Measurements from ENCODE around the gene MGRN1. TPM values are rescaled to one million over a fixed set of nuclear protein-coding genes. Genes with fewer than 3 reads are reported as not detected.

Gene MGRN1
- total and polyA plus RNA-seq, 2 of the 13 experiments (the other 11 are each of a cell fraction or from before 2014, with no cell fraction given), result 11.9 to 12.6 TPM

DNA sequence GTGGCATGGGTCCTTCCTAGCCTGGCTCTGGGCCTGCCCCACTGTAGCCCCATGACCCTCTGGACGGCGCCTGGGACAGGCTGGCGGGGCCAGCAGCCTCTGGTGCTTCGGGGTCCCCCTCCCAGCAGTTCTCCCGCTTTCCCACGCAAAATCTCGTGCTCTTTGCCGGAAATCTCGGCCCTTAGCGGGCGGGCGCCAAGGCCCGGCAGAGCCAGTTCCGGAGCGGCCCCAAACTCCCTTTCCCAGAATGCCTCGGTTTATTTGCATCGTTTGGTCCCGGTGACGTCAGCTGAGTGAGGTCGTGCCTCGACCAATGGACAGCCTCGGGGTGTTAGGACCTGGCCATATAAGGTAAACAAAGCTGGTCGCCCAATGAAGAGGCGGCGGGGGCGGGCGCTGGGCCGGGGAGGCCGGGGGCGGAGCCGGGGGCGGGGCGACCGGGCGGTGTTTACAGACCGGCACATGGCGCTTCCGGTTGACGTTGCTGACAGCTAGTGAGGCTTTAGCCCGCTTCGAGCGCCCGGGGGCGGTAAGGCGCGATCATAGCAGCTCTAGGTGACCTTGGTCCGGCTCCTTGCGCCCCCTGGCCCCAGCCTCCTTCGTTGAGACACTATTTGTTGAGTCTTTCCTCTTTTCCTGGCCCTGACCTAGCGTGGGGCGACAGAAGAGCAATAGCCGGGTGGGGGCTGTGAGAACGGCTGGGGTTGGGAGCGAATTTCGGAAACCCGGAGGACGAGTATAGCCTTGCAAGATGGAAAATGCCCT is 8.4 kb upstream of the MGRN1 start (continued):
- TF ChIP-seq CREB1 (IDR thresholded peaks at IDR 0.05) (peak; percentile 98), CREB1 (CRISPR knock-in tag; IDR thresholded peaks at IDR 0.05) (peak; percentile 97), ZNF703 (CRISPR knock-in tag; IDR thresholded peaks at IDR 0.05; ENCODE audit: borderline replicate concordance) (peak; percentile 38; the same call in 1 of the 2 replicates), ZMYM4 (CRISPR knock-in tag; IDR thresholded peaks at IDR 0.05) (peak; percentile 51; the same call in 1 of the 2 replicates), ZBTB20 (CRISPR knock-in tag; IDR thresholded peaks at IDR 0.05; ENCODE audit: borderline replicate concordance, low read depth) (no peak), ETV5 (CRISPR knock-in tag; IDR thresholded peaks at IDR 0.05; ENCODE audit: borderline replicate concordance) (peak; percentile 93), NCOA1 (CRISPR knock-in tag; IDR thresholded peaks at IDR 0.05) (no peak), MBD4 (IDR thresholded peaks at IDR 0.05; ENCODE audit: borderline replicate concordance, low read length) (no peak), SP1 (IDR thresholded peaks at IDR 0.05) (no peak), SP1 (CRISPR knock-in tag; IDR thresholded peaks at IDR 0.05) (peak; percentile 29; the same call in 1 of the 2 replicates), ZNF282 (IDR thresholded peaks at IDR 0.05; ENCODE audit: partially characterized antibody) (no peak), ZNF263 (CRISPR knock-in tag; IDR thresholded peaks at IDR 0.05) (0 out of 2 replicates have a peak, but pooled peaks have one; percentile 19)
- TF ChIP-seq, protein P1, sequence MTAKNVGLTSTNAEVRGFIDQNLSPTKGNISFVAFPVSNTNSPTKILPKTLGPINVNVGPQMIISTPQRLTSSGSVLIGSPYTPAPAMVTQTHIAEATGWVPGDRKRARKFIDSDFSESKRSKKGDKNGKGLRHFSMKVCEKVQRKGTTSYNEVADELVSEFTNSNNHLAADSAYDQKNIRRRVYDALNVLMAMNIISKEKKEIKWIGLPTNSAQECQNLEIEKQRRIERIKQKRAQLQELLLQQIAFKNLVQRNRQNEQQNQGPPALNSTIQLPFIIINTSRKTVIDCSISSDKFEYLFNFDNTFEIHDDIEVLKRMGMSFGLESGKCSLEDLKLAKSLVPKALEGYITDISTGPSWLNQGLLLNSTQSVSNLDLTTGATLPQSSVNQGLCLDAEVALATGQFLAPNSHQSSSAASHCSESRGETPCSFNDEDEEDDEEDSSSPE (CRISPR knock-in tag; IDR thresholded peaks at IDR 0.05), result peak; percentile 85
- TF ChIP-seq, protein P2, sequence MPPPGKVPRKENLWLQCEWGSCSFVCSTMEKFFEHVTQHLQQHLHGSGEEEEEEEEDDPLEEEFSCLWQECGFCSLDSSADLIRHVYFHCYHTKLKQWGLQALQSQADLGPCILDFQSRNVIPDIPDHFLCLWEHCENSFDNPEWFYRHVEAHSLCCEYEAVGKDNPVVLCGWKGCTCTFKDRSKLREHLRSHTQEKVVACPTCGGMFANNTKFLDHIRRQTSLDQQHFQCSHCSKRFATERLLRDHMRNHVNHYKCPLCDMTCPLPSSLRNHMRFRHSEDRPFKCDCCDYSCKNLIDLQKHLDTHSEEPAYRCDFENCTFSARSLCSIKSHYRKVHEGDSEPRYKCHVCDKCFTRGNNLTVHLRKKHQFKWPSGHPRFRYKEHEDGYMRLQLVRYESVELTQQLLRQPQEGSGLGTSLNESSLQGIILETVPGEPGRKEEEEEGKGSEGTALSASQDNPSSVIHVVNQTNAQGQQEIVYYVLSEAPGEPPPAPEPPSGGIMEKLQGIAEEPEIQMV (CRISPR knock-in tag; IDR thresholded peaks at IDR 0.05; ENCODE audit: low read depth), result no peak
- TF ChIP-seq, protein P3, sequence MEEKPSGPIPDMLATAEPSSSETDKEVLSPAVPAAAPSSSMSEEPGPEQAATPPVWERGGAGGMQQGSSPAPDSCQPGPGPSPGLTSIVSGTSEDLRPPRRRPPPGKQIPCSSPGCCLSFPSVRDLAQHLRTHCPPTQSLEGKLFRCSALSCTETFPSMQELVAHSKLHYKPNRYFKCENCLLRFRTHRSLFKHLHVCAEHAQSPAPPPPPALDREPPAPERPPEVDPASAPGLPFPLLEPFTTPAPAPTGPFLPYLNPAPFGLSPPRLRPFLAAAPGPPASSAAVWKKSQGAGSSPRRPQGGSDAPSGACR (CRISPR knock-in tag; IDR thresholded peaks at IDR 0.05), result 0 out of 2 replicates have a peak, but pooled peaks have one; percentile 73
- TF ChIP-seq, protein P4, sequence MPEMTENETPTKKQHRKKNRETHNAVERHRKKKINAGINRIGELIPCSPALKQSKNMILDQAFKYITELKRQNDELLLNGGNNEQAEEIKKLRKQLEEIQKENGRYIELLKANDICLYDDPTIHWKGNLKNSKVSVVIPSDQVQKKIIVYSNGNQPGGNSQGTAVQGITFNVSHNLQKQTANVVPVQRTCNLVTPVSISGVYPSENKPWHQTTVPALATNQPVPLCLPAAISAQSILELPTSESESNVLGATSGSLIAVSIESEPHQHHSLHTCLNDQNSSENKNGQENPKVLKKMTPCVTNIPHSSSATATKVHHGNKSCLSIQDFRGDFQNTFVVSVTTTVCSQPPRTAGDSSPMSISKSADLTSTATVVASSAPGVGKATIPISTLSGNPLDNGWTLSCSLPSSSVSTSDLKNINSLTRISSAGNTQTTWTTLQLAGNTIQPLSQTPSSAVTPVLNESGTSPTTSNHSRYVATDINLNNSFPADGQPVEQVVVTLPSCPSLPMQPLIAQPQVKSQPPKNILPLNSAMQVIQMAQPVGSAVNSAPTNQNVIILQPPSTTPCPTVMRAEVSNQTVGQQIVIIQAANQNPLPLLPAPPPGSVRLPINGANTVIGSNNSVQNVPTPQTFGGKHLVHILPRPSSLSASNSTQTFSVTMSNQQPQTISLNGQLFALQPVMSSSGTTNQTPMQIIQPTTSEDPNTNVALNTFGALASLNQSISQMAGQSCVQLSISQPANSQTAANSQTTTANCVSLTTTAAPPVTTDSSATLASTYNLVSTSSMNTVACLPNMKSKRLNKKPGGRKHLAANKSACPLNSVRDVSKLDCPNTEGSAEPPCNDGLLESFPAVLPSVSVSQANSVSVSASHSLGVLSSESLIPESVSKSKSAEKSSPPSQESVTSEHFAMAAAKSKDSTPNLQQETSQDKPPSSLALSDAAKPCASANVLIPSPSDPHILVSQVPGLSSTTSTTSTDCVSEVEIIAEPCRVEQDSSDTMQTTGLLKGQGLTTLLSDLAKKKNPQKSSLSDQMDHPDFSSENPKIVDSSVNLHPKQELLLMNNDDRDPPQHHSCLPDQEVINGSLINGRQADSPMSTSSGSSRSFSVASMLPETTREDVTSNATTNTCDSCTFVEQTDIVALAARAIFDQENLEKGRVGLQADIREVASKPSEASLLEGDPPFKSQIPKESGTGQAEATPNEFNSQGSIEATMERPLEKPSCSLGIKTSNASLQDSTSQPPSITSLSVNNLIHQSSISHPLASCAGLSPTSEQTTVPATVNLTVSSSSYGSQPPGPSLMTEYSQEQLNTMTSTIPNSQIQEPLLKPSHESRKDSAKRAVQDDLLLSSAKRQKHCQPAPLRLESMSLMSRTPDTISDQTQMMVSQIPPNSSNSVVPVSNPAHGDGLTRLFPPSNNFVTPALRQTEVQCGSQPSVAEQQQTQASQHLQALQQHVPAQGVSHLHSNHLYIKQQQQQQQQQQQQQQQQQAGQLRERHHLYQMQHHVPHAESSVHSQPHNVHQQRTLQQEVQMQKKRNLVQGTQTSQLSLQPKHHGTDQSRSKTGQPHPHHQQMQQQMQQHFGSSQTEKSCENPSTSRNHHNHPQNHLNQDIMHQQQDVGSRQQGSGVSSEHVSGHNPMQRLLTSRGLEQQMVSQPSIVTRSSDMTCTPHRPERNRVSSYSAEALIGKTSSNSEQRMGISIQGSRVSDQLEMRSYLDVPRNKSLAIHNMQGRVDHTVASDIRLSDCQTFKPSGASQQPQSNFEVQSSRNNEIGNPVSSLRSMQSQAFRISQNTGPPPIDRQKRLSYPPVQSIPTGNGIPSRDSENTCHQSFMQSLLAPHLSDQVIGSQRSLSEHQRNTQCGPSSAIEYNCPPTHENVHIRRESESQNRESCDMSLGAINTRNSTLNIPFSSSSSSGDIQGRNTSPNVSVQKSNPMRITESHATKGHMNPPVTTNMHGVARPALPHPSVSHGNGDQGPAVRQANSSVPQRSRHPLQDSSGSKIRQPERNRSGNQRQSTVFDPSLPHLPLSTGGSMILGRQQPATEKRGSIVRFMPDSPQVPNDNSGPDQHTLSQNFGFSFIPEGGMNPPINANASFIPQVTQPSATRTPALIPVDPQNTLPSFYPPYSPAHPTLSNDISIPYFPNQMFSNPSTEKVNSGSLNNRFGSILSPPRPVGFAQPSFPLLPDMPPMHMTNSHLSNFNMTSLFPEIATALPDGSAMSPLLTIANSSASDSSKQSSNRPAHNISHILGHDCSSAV (CRISPR knock-in tag; IDR thresholded peaks at IDR 0.05; ENCODE audit: borderline replicate concordance), result no peak
- TF ChIP-seq, protein P5, sequence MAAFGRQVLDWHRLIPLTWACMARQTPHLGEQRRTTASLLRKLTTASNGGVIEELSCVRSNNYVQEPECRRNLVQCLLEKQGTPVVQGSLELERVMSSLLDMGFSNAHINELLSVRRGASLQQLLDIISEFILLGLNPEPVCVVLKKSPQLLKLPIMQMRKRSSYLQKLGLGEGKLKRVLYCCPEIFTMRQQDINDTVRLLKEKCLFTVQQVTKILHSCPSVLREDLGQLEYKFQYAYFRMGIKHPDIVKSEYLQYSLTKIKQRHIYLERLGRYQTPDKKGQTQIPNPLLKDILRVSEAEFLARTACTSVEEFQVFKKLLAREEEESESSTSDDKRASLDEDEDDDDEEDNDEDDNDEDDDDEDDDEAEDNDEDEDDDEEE (CRISPR knock-in tag; IDR thresholded peaks at IDR 0.05), result no peak

All from HepG2 (cell line).